H9 (cell line): Measurements from ENCODE around the gene APRT. TPM values are rescaled to one million over a fixed set of nuclear protein-coding genes. Genes with fewer than 3 reads are reported as not detected.
A peak's percentile ranks its signal among the peaks of the same experiment; 100 is the strongest.

ENCODE experiments used
- DNase-seq: peaks from one replicate; pipeline ENCODE4 v3.0.0-alpha.2; 2017
- H2AFZ ChIP-seq: one replicate; pipeline ENCODE4 v1.6.1; 2013; ENCODE audit warnings: mild to moderate bottlenecking, low read length, control low read depth, moderate library complexity
- H2AK5ac ChIP-seq: 2 replicates; pipeline ENCODE4 v1.6.1; 2013; ENCODE audit warnings: low read length, control low read depth, mixed read lengths; ENCODE audit not compliant: insufficient read length
- H2BK120ac ChIP-seq: one replicate; pipeline ENCODE4 v1.6.1; 2013; ENCODE audit warnings: low read depth, mild to moderate bottlenecking, low read length, control low read depth, inconsistent platforms; ENCODE audit not compliant: poor library complexity, severe bottlenecking
- H2BK12ac ChIP-seq: 2 replicates; pipeline ENCODE4 v1.6.1; 2013; ENCODE audit warnings: low read length, control low read depth, mixed read lengths, low read depth; ENCODE audit not compliant: insufficient read length
- H2BK15ac ChIP-seq: 2 replicates; pipeline ENCODE4 v1.6.1; 2013; ENCODE audit warnings: low read depth, low read length, control low read depth
- H2BK20ac ChIP-seq: one replicate; pipeline ENCODE4 v1.6.1; 2013; ENCODE audit warnings: low read depth, mild to moderate bottlenecking, low read length, control low read depth, inconsistent platforms; ENCODE audit not compliant: poor library complexity, severe bottlenecking
- H2BK5ac ChIP-seq: 2 replicates; pipeline ENCODE4 v1.6.1; 2013; ENCODE audit warnings: low read length, control low read depth, mixed read lengths; ENCODE audit not compliant: insufficient read length
- H3K14ac ChIP-seq: 2 replicates; pipeline ENCODE4 v1.6.1; 2013; ENCODE audit warnings: low read length, control low read depth; ENCODE audit not compliant: insufficient read depth
- H3K18ac ChIP-seq: 2 replicates; pipeline ENCODE4 v1.6.1; 2013; ENCODE audit warnings: low read depth, mild to moderate bottlenecking, mixed read lengths, low read length, control low read depth; ENCODE audit not compliant: insufficient read length
- H3K23ac ChIP-seq: 2 replicates; pipeline ENCODE4 v1.6.1; 2013; ENCODE audit warnings: low read length, control low read depth, mixed read lengths, low read depth; ENCODE audit not compliant: insufficient read length
- H3K23me2 ChIP-seq: 2 replicates; pipeline ENCODE4 v1.6.1; 2013; ENCODE audit warnings: low read depth, mild to moderate bottlenecking, mixed read lengths, low read length, control low read depth; ENCODE audit not compliant: insufficient read length, poor library complexity, severe bottlenecking
- H3K27ac ChIP-seq: 2 replicates; pipeline ENCODE4 v1.5.1; 2013; ENCODE audit warnings: low read length, control low read depth, mixed read lengths, low read depth; ENCODE audit not compliant: insufficient read length
- H3K27me3 ChIP-seq: 2 replicates; pipeline ENCODE4 v1.6.1; 2013; ENCODE audit warnings: low read length, control low read depth, inconsistent platforms; ENCODE audit not compliant: insufficient read depth
- H3K4ac ChIP-seq: 2 replicates; pipeline ENCODE4 v1.6.1; 2013; ENCODE audit warnings: low read depth, mild to moderate bottlenecking, control low read depth, inconsistent platforms, low read length, moderate library complexity
- H3K4me1 ChIP-seq: 2 replicates; pipeline ENCODE4 v1.6.1; 2013; ENCODE audit warnings: low read length, control low read depth, inconsistent platforms; ENCODE audit not compliant: insufficient read depth
- H3K4me2 ChIP-seq: 2 replicates; pipeline ENCODE4 v1.6.1; 2013; ENCODE audit warnings: low read length, control low read depth, mixed read lengths; ENCODE audit not compliant: insufficient read length, insufficient read depth
- H3K56ac ChIP-seq: 2 replicates; pipeline ENCODE4 v1.6.1; 2013; ENCODE audit warnings: low read depth, mild to moderate bottlenecking, mixed read lengths, low read length, control low read depth; ENCODE audit not compliant: insufficient read length
- H3K79me1 ChIP-seq: 2 replicates; pipeline ENCODE4 v1.6.1; 2013; ENCODE audit warnings: low read depth, mild to moderate bottlenecking, moderate library complexity, low read length, control low read depth, inconsistent platforms; ENCODE audit not compliant: insufficient read depth, poor library complexity, severe bottlenecking
- H3K79me2 ChIP-seq: 2 replicates; pipeline ENCODE4 v1.6.1; 2013; ENCODE audit warnings: low read length, control low read depth, inconsistent platforms; ENCODE audit not compliant: insufficient read depth
- H3K9ac ChIP-seq: 2 replicates; pipeline ENCODE4 v1.6.1; 2013; ENCODE audit warnings: low read length, control low read depth, mixed read lengths; ENCODE audit not compliant: insufficient read length; ENCODE audit errors: extremely low read depth
- H3K9me3 ChIP-seq: one replicate; pipeline ENCODE4 v1.6.1; 2013; ENCODE audit warnings: low read depth, low read length, inconsistent platforms; ENCODE audit not compliant: control insufficient read depth
- H3T11ph ChIP-seq: one replicate; pipeline ENCODE4 v1.6.1; 2013; ENCODE audit warnings: mild to moderate bottlenecking, low read length, control low read depth, inconsistent platforms
- H4K20me1 ChIP-seq: one replicate; pipeline ENCODE4 v1.6.1; 2013; ENCODE audit not compliant: control insufficient read depth, insufficient read length, insufficient read depth
- H4K5ac ChIP-seq: 2 replicates; pipeline ENCODE4 v1.6.1; 2013; ENCODE audit warnings: low read depth, mild to moderate bottlenecking, mixed read lengths, low read length, control low read depth; ENCODE audit not compliant: insufficient read length
- H4K8ac ChIP-seq: replicated peaks from 2 replicates; pipeline ENCODE4 v1.6.1; 2013; ENCODE audit warnings: low read length, control low read depth, mixed read lengths, low read depth; ENCODE audit not compliant: insufficient read length
- H4K91ac ChIP-seq: 2 replicates; pipeline ENCODE4 v1.6.1; 2013; ENCODE audit warnings: low read depth, mild to moderate bottlenecking, moderate library complexity, mixed read lengths, low read length, control low read depth; ENCODE audit not compliant: insufficient read length
- H3K27ac Mint-ChIP-seq, 3 experiments: 2 replicates in 2 of 3; 3 replicates in 1 of 3; pipeline ENCODE4 v1.8.0; 2020 to 2021; ENCODE audit warnings: mixed read lengths in 3 of 3, mild to moderate bottlenecking in 1 of 3, moderate library complexity in 1 of 3
- H3K27me3 Mint-ChIP-seq: 2 replicates; pipeline ENCODE4 v1.8.0; 2021; ENCODE audit warnings: low read depth, mild to moderate bottlenecking, moderate library complexity, mixed read lengths
- H3K36me3 Mint-ChIP-seq, 3 experiments: 2 replicates in 2 of 3; 3 replicates in 1 of 3; pipeline ENCODE4 v1.8.0; 2020 to 2021; ENCODE audit warnings: low read depth in 3 of 3, mixed read lengths in 3 of 3; ENCODE audit not compliant: insufficient read depth in 1 of 3
- H3K4me1 Mint-ChIP-seq, 2 experiments: 2 replicates each; pipeline ENCODE4 v1.8.0; 2020; ENCODE audit warnings: mixed read lengths in 2 of 2
- H3K4me3 Mint-ChIP-seq, 2 experiments: 2 replicates in 1 of 2; 3 replicates in 1 of 2; pipeline ENCODE4 v1.8.0; 2020 to 2021; ENCODE audit warnings: mild to moderate bottlenecking in 2 of 2, mixed read lengths in 2 of 2, moderate library complexity in 1 of 2
- H3K9me3 Mint-ChIP-seq, 2 experiments: 2 replicates in 1 of 2; 3 replicates in 1 of 2; pipeline ENCODE4 v1.8.0; 2020; ENCODE audit warnings: mild to moderate bottlenecking in 2 of 2, mixed read lengths in 2 of 2, moderate library complexity in 1 of 2
- CTCF ChIP-seq: fragments of 200-600 bp; sonication (generic); conservative IDR thresholded peaks from 3 replicates; pipeline ENCODE4 v1.8.0; 2021; ENCODE audit warnings: antibody characterized with exemption, mild to moderate bottlenecking
- WGBS: extraction: QIAGEN DNeasy Blood & Tissue Kit; methylation state at CpG from one replicate; pipeline ENCODE4 v1.1.7; 2013; ENCODE audit warnings: missing lambda C conversion rate, low lambda C conversion rate, mixed read lengths; ENCODE audit not compliant: insufficient read length; ENCODE audit errors: extremely low coverage; 5-methylcytosine and 5-hydroxymethylcytosine counted together
- total RNA-seq: library from RNA; stranded (reverse); gene quantifications from 2 replicates; pipeline ENCODE4 v1.2.1, GENCODE V29; 2021

The APRT gene
- total RNA-seq, 1 experiment from 2014 or later = 246 TPM

- H3K27ac Mint-ChIP-seq = no peak overlapping the region; a peak in 2 of 7 replicates
- Histone ChIP-seq H4K5ac (no peak overlapping the region), H3K4me2 (no peak overlapping the region), H2BK120ac (no peak overlapping the region), H4K20me1 (no peaks in the 10 kb centered on the region), H3K56ac (no peak overlapping the region), H2BK12ac (no peak overlapping the region), H3K18ac (no peak overlapping the region), H3K23me2 (peaks cover 2% of the 10 kb centered on the region), H3K14ac (no peak overlapping the region; the same call in 1 of the 2 replicates), H3K9ac (no peak overlapping the region), H4K8ac (no peak overlapping the region), H3K9me3 (no peaks in the 10 kb centered on the region), H3K4ac (no peak overlapping the region), H3K27me3 (no peaks in the 10 kb centered on the region), H2AFZ (no peak overlapping the region), H4K91ac (no peak overlapping the region), H3K79me1 (no peaks in the 10 kb centered on the region), H3K23ac (no peak overlapping the region), H2AK5ac (no peak overlapping the region), H3K27ac (no peak overlapping the region), H3K4me1 (no peaks in the 10 kb centered on the region), H2BK5ac (no peak overlapping the region), H2BK15ac (no peak overlapping the region), H3T11ph (no peak overlapping the region), H3K79me2 (peaks cover under 1% of the 10 kb centered on the region; the same call in 1 of the 2 replicates), H2BK20ac (no peak overlapping the region)
- DNase-seq = peak; percentile 76
- peaks cover under 1 to 4% of the 10 kb centered on the region in 2 experiments; a peak in 2 of 4 replicates for H3K4me1 Mint-ChIP-seq
- no peaks in the 10 kb centered on the region for H3K36me3 Mint-ChIP-seq
- H3K27me3 Mint-ChIP-seq = no peaks in the 10 kb centered on the region; the same call in 1 of the 2 replicates
- TF ChIP-seq CTCF = peak; percentile 86
- no CpG with 5 or more reads among the region's 19 CpGs for WGBS
- no peaks in the 10 kb centered on the region for H3K9me3 Mint-ChIP-seq
- no peak overlapping the region for H3K4me3 Mint-ChIP-seq
Observed at GRCh38 chr16:88815901-88816589, 4.3 kb upstream of the APRT start.
